Adrenal gland (tissue), 12 donors: ENCODE measurements around the gene CHKA. TPM values are rescaled to one million over a fixed set of nuclear protein-coding genes. Genes with fewer than 3 reads are reported as not detected.

Experiments
- DNase-seq, 7 donors: peaks; one replicate each; pipeline ENCODE4 v3.0.0-alpha.2; 2019 to 2020
- H3K27ac ChIP-seq, 5 donors: fragments of 200-600 bp; sonication (generic) in 4 of 5; 1 replicate in 3 of 5; 2 replicates in 2 of 5; pipeline versions ENCODE4 v1.5.1 to v1.8.0; 2016 to 2020; ENCODE audit warnings: mild to moderate bottlenecking in 1 of 5
- H3K27me3 ChIP-seq: fragments of 200-600 bp; 2 replicates; pipeline ENCODE4 v1.8.0; 2021
- H3K36me3 ChIP-seq, 2 donors: fragments of 200-600 bp; replicated peaks in 1 of 2; 1 replicate in 1 of 2; 2 replicates in 1 of 2; pipeline versions ENCODE4 v1.5.1 to v1.8.0; 2018 to 2022
- H3K4me1 ChIP-seq, 2 donors: fragments of 200-600 bp; replicated peaks in 1 of 2; 1 replicate in 1 of 2; 2 replicates in 1 of 2; pipeline versions ENCODE4 v1.5.1 to v1.8.0; 2018 to 2021
- H3K4me3 ChIP-seq, 4 donors: fragments of 200-600 bp; sonication (generic) in 3 of 4; one replicate each; pipeline ENCODE4 v1.5.1; 2016 to 2018
- H3K9me3 ChIP-seq, 3 donors: fragments of 200-600 bp; sonication (generic) in 1 of 3; replicated peaks in 1 of 3; 1 replicate in 2 of 3; 2 replicates in 1 of 3; pipeline versions ENCODE4 v1.5.1 to v1.8.0; 2016 to 2021
- POLR2A ChIP-seq, 2 donors: fragments of 450-650 bp; IDR thresholded peaks; one replicate each; pipeline ENCODE4 v1.6.1; 2017; ENCODE audit warnings: antibody characterized with exemption in 2 of 2, mild to moderate bottlenecking in 2 of 2, moderate library complexity in 1 of 2
- WGBS, 4 donors: extraction: QIAGEN DNeasy Blood & Tissue Kit in 2 of 4; methylation state at CpG; one replicate each; pipeline versions ENCODE4 v1.1.5 to v1.1.7; 2013 to 2017; 5-methylcytosine and 5-hydroxymethylcytosine counted together
- intact Hi-C, 2 donors: fragments of 100-400 bp; cut with DNase I; formaldehyde crosslinking; loops; one replicate each; pipeline versions ENCODE4 v1.14.1 to v1.15.0; 2022 to 2023
- polyA plus RNA-seq, 3 donors: library from polyadenylated mRNA; stranded (reverse); fragments of 200-250 nt in 2 of 3; fragments of 350-450 nt in 1 of 3; fragmentation: Illumina TruSeq in 1 of 3; extraction: RNeasy Lipid Tissue Mini Kit (QIAGEN cat#74804) in 1 of 3; gene quantifications; one replicate each; pipeline ENCODE4 v1.2.3, GENCODE V29; 2013 to 2014
- total RNA-seq, 9 donors: library from RNA; depleted of rRNA in 4 of 9; stranded (reverse); fragments of >200 nt in 4 of 9; fragments of 120-200 nt in 1 of 9; fragmentation: NEBNext Ultra II Directional in 1 of 9; extraction: Animal tissue kit (Norgen Biotek cat#: 25700) in 1 of 9; gene quantifications; one replicate each; pipeline versions ENCODE4 v1.1.0 to v1.2.4, GENCODE V29; 2013 to 2023
- TF ChIP-seq, protein P1 (sequence below), 6 experiments: fragments of 450-650 bp in 4 of 6; fragments of 200-600 bp in 2 of 6; sonication (generic) in 1 of 6; IDR thresholded peaks; 1 replicate in 5 of 6; 2 replicates in 1 of 6; pipeline versions ENCODE4 v1.5.1 to v1.8.0; 2016 to 2021; ENCODE audit warnings: antibody characterized with exemption in 6 of 6, mild to moderate bottlenecking in 2 of 6, moderate library complexity in 1 of 6
- donor health status: healthy with polysubstance abuse.
- donor health status: Bipolar disorder and iron deficiency.
- donor health status: DM: yes; HTN: yes; CAD: no.
- donor health status: DM: no; HTN: no; CAD: no.
- donor health status: DM: no; HTN: no; CAD: no.
- donor health status: DM: yes; HTN: yes; CAD: no.

Gene CHKA
- total and polyA plus RNA-seq, 12 donors, result 26.6 to 105 (median 54.6) TPM

DNA sequence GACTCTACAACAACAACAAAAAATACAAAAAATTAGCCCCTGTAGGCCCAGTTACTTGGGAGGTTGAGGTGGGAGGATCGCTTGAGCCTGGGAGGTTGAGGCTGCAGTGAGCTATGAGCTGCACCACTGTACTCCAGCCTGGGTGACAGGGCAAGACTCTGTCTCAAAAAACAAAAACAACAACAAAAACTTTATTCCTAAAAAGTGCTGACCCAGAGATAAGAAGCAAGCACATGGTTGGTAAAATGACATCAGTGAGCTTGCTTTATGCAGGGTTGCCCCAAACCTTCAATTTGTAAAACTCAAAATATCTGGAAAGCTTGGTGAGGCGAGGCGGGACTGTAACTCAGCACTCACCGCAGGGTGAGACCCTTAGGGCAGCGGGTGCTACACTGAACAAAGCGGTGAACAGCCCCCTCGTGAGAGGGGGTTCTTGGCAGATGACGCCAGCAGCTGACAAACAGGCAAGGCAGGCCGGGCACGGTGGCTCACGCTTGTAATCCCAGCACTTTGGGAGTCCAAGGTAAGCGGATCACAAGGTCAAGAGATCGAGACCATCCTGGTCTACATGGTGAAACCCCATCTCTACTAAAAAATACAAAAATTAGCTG, 85.8 kb downstream of the CHKA start:
- Histone ChIP-seq H3K27me3 (no peaks in the 10 kb centered on the region), H3K9me3 (no peaks in the 10 kb centered on the region), H3K27ac (peak overlapping the region in 2 of 5 donors; percentile 87 to 96), H3K4me1 (peaks cover 62 to 76% of the 10 kb centered on the region in 2 donors), H3K36me3 (peaks cover 0 to 28% of the 10 kb centered on the region in 2 donors), H3K4me3 (no peak overlapping the region)
- 77 to 90% (median 86%) methylated on average over 10 to 13 of the region's 13 CpGs for WGBS, 4 donors
- intact Hi-C loops, result loop anchor here in 1 of 2 donors (5.0 kb wide), 1 partner anchor 87 kb away; the partner anchor contains the start of gene CHKA
- no peak for TF ChIP-seq POLR2A (IDR thresholded peaks at IDR 0.05)
- TF ChIP-seq, protein P1, sequence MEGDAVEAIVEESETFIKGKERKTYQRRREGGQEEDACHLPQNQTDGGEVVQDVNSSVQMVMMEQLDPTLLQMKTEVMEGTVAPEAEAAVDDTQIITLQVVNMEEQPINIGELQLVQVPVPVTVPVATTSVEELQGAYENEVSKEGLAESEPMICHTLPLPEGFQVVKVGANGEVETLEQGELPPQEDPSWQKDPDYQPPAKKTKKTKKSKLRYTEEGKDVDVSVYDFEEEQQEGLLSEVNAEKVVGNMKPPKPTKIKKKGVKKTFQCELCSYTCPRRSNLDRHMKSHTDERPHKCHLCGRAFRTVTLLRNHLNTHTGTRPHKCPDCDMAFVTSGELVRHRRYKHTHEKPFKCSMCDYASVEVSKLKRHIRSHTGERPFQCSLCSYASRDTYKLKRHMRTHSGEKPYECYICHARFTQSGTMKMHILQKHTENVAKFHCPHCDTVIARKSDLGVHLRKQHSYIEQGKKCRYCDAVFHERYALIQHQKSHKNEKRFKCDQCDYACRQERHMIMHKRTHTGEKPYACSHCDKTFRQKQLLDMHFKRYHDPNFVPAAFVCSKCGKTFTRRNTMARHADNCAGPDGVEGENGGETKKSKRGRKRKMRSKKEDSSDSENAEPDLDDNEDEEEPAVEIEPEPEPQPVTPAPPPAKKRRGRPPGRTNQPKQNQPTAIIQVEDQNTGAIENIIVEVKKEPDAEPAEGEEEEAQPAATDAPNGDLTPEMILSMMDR (IDR thresholded peaks at IDR 0.05), result no peak
- no peak for DNase-seq

DNA sequence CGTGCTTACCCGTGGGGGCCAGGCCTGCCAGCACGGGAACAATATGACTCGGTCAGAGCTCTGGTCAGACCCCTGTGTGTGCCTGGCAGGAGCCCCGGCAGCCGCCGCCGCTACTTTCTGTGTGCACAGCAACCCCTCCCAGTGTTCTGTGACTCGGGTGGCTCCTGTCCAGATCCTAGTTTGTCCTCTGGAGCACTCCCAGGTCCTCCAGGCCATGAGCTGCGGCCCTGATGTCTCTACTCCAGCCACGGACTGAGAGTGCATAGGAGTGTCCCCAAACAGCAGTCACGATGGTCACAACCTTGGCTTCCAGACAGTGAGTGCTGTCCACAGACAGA, 87.5 kb downstream of the CHKA start:
- Histone ChIP-seq H3K4me1 (peaks cover 60 to 74% of the 10 kb centered on the region in 2 donors), H3K36me3 (peaks cover 0 to 28% of the 10 kb centered on the region in 2 donors), H3K9me3 (no peaks in the 10 kb centered on the region), H3K27me3 (no peaks in the 10 kb centered on the region), H3K4me3 (peak overlapping the region in 1 of 4 donors; percentile 8), H3K27ac (peak overlapping the region; percentile 78 to 98 (median 87))
- intact Hi-C loops, result no loop called here
- peak; percentile 88 to 98 (median 97) for DNase-seq
- TF ChIP-seq, protein P1 (IDR thresholded peaks at IDR 0.05), result peak in 1 of 6 experiments; percentile 9
- TF ChIP-seq POLR2A (IDR thresholded peaks at IDR 0.05), result peak; percentile 13 to 91
- 33 to 63% (median 40%) methylated on average over 2 to 12 of the region's 12 CpGs for WGBS, 4 donors

DNA sequence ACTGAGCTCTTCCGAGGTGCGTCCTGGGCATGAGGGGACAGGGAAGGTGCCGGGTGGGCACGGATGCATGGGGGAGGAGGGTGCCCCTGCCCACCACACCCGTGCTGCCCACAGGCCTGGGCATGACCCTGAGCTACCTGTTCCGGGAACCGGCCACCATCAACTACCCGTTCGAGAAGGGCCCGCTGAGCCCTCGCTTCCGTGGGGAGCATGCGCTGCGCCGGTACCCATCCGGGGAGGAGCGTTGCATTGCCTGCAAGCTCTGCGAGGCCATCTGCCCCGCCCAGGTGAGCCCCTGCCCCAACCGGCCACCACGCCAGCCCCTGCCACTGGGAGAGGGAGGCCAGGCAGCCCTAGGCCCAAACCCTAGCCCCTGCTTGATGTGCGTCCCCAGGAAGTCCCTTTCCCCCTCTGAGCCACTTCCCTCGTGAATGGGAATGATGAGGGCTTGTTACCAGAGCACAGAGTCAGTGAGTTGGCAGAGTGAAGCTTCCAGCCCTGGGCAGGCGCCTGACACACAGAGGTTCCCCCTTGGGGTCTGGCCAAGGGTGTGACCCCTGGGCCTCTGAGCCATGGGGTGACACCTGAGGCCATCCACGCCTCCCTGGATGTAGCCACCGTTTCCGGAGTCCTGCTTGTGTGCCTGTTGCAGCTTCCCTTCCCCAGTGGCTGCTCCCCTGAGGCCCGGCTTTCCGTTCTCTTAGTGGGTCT, 88.0 kb downstream of the CHKA start:
- H3K27me3 ChIP-seq, result no peaks in the 10 kb centered on the region
- H3K4me1 ChIP-seq, result peaks cover 55 to 73% of the 10 kb centered on the region in 2 donors
- intact Hi-C loops, result no loop called here
- 20 to 92% (median 75%) methylated on average over 3 to 29 of the region's 29 CpGs for WGBS, 4 donors
- no peaks in the 10 kb centered on the region for H3K9me3 ChIP-seq
- no peak for TF ChIP-seq POLR2A (IDR thresholded peaks at IDR 0.05)
- TF ChIP-seq, protein P1 (IDR thresholded peaks at IDR 0.05), result no peak
- H3K4me3 ChIP-seq, result peak overlapping the region in 1 of 4 donors; percentile 8
- peaks cover 0 to 28% of the 10 kb centered on the region in 2 donors for H3K36me3 ChIP-seq
- DNase-seq, result peak in 3 of 7 donors; percentile 53 to 70 (median 67)
- peak overlapping the region; percentile 78 to 98 (median 87) for H3K27ac ChIP-seq

DNA sequence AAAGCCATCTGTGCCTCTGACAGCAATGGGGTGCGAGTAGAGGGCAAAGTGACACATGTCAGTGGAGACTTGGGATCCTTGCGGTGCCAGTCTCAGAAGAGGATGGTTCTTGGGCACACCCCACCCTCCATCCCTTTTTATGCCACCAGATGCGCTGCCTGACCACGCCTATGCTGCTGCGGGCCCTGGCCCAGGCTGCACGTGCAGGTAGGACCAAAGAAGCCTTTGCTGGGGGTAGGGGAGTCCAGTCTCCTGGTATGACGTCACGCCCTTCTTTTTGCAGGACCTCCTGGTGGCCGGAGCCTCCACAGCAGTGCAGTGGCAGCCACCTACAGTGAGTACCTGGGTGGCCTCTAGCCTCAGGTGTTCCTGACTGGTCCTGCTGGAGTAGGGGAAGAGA, 89.2 kb downstream of the CHKA start:
- Histone ChIP-seq H3K27ac (peak overlapping the region; percentile 78 to 98 (median 94)), H3K4me3 (peak overlapping the region in 1 of 4 donors; percentile 85), H3K4me1 (peaks cover 49 to 68% of the 10 kb centered on the region in 2 donors), H3K27me3 (no peaks in the 10 kb centered on the region), H3K36me3 (peaks cover 0 to 28% of the 10 kb centered on the region in 2 donors), H3K9me3 (no peaks in the 10 kb centered on the region)
- TF ChIP-seq, protein P1 (IDR thresholded peaks at IDR 0.05), result no peak
- TF ChIP-seq POLR2A (IDR thresholded peaks at IDR 0.05), result no peak
- DNase-seq, result no peak
- WGBS, 4 donors, result 73 to 84% (median 81%) methylated on average over 8 to 9 of the region's 9 CpGs
- intact Hi-C loops, result no loop called here
